Measurements from ENCODE around the gene UPK1A. TPM values are rescaled to one million over a fixed set of nuclear protein-coding genes. Genes with fewer than 3 reads are reported as not detected.

Gene UPK1A
- total and polyA plus RNA-seq, 9 of the 15 experiments (the other 6 are each of a cell fraction or from before 2014, with no cell fraction given), result 0.06 to 0.13 TPM; not detected in 7

DNA sequence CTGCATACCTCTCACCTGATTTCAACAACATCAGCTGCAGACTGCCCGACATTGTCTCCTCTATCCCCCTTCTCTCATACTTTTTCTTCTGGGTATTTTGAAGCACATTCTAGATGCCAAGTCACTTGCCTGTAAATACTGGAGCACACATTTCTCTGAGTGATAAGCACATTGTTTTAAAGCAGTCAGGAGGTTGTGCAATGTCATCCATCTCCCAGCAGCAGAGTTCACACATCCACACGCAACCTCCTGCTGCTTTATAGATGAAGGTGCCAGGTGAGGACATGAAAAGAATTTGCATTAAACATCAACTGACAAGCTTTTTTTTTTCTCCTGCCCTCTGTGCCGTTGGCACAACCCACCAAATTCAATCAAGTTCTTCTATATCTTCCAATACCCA lies 5.5 kb downstream of the UPK1A start (continued):
- TF ChIP-seq, protein P1, sequence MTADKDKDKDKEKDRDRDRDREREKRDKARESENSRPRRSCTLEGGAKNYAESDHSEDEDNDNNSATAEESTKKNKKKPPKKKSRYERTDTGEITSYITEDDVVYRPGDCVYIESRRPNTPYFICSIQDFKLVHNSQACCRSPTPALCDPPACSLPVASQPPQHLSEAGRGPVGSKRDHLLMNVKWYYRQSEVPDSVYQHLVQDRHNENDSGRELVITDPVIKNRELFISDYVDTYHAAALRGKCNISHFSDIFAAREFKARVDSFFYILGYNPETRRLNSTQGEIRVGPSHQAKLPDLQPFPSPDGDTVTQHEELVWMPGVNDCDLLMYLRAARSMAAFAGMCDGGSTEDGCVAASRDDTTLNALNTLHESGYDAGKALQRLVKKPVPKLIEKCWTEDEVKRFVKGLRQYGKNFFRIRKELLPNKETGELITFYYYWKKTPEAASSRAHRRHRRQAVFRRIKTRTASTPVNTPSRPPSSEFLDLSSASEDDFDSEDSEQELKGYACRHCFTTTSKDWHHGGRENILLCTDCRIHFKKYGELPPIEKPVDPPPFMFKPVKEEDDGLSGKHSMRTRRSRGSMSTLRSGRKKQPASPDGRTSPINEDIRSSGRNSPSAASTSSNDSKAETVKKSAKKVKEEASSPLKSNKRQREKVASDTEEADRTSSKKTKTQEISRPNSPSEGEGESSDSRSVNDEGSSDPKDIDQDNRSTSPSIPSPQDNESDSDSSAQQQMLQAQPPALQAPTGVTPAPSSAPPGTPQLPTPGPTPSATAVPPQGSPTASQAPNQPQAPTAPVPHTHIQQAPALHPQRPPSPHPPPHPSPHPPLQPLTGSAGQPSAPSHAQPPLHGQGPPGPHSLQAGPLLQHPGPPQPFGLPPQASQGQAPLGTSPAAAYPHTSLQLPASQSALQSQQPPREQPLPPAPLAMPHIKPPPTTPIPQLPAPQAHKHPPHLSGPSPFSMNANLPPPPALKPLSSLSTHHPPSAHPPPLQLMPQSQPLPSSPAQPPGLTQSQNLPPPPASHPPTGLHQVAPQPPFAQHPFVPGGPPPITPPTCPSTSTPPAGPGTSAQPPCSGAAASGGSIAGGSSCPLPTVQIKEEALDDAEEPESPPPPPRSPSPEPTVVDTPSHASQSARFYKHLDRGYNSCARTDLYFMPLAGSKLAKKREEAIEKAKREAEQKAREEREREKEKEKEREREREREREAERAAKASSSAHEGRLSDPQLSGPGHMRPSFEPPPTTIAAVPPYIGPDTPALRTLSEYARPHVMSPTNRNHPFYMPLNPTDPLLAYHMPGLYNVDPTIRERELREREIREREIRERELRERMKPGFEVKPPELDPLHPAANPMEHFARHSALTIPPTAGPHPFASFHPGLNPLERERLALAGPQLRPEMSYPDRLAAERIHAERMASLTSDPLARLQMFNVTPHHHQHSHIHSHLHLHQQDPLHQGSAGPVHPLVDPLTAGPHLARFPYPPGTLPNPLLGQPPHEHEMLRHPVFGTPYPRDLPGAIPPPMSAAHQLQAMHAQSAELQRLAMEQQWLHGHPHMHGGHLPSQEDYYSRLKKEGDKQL (CRISPR knock-in tag; IDR thresholded peaks at IDR 0.05; ENCODE audit: borderline replicate concordance), result no peak
- TF ChIP-seq RNF2 (IDR thresholded peaks at IDR 0.05) (peak; percentile 48; the same call in 1 of the 2 replicates), FOXK1 (CRISPR knock-in tag; IDR thresholded peaks at IDR 0.05; ENCODE audit: borderline replicate concordance) (no peak), ZBED1 (IDR thresholded peaks at IDR 0.05) (0 out of 2 replicates have a peak, but pooled peaks have one; percentile 45), CBX5 (IDR thresholded peaks at IDR 0.05; ENCODE audit: borderline replicate concordance, low read depth) (no peak), OTX1 (CRISPR knock-in tag; IDR thresholded peaks at IDR 0.05) (no peak), KLF16 (IDR thresholded peaks at IDR 0.05) (peak; percentile 74; the same call in 1 of the 2 replicates), POU5F1 (IDR thresholded peaks at IDR 0.05; ENCODE audit: borderline replicate concordance, low read depth, low read length, partially characterized antibody) (no peak), NFIX (CRISPR knock-in tag; IDR thresholded peaks at IDR 0.05; ENCODE audit: low read depth) (no peak), NFXL1 (CRISPR knock-in tag; IDR thresholded peaks at IDR 0.05) (no peak)
- TF ChIP-seq, protein P2, sequence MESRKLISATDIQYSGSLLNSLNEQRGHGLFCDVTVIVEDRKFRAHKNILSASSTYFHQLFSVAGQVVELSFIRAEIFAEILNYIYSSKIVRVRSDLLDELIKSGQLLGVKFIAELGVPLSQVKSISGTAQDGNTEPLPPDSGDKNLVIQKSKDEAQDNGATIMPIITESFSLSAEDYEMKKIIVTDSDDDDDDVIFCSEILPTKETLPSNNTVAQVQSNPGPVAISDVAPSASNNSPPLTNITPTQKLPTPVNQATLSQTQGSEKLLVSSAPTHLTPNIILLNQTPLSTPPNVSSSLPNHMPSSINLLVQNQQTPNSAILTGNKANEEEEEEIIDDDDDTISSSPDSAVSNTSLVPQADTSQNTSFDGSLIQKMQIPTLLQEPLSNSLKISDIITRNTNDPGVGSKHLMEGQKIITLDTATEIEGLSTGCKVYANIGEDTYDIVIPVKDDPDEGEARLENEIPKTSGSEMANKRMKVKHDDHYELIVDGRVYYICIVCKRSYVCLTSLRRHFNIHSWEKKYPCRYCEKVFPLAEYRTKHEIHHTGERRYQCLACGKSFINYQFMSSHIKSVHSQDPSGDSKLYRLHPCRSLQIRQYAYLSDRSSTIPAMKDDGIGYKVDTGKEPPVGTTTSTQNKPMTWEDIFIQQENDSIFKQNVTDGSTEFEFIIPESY (CRISPR knock-in tag; IDR thresholded peaks at IDR 0.05), result no peak
- TF ChIP-seq, protein P3, sequence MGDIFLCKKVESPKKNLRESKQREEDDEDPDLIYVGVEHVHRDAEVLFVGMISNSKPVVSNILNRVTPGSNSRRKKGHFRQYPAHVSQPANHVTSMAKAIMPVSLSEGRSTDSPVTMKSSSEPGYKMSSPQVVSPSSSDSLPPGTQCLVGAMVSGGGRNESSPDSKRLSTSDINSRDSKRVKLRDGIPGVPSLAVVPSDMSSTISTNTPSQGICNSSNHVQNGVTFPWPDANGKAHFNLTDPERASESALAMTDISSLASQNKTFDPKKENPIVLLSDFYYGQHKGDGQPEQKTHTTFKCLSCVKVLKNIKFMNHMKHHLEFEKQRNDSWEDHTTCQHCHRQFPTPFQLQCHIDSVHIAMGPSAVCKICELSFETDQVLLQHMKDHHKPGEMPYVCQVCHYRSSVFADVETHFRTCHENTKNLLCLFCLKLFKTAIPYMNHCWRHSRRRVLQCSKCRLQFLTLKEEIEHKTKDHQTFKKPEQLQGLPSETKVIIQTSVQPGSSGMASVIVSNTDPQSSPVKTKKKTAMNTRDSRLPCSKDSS (IDR thresholded peaks at IDR 0.05; ENCODE audit: low read depth, partially characterized antibody), result no peak
- TF ChIP-seq, protein P4, sequence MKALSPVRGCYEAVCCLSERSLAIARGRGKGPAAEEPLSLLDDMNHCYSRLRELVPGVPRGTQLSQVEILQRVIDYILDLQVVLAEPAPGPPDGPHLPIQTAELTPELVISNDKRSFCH (CRISPR knock-in tag; IDR thresholded peaks at IDR 0.05), result no peak
- TF ChIP-seq, protein P4 (tag; IDR thresholded peaks at IDR 0.05), result no peak
- TF ChIP-seq, protein P5, sequence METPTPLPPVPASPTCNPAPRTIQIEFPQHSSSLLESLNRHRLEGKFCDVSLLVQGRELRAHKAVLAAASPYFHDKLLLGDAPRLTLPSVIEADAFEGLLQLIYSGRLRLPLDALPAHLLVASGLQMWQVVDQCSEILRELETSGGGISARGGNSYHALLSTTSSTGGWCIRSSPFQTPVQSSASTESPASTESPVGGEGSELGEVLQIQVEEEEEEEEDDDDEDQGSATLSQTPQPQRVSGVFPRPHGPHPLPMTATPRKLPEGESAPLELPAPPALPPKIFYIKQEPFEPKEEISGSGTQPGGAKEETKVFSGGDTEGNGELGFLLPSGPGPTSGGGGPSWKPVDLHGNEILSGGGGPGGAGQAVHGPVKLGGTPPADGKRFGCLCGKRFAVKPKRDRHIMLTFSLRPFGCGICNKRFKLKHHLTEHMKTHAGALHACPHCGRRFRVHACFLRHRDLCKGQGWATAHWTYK (CRISPR knock-in tag; IDR thresholded peaks at IDR 0.05), result no peak
- TF ChIP-seq, protein P6, sequence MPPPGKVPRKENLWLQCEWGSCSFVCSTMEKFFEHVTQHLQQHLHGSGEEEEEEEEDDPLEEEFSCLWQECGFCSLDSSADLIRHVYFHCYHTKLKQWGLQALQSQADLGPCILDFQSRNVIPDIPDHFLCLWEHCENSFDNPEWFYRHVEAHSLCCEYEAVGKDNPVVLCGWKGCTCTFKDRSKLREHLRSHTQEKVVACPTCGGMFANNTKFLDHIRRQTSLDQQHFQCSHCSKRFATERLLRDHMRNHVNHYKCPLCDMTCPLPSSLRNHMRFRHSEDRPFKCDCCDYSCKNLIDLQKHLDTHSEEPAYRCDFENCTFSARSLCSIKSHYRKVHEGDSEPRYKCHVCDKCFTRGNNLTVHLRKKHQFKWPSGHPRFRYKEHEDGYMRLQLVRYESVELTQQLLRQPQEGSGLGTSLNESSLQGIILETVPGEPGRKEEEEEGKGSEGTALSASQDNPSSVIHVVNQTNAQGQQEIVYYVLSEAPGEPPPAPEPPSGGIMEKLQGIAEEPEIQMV (tag; conservative IDR thresholded peaks at IDR 0.05; ENCODE audit: low read depth), result no peak; the same call in 1 of the 2 replicates

Data from K562 (cell line).